ENCODE measurements around the gene ULK4. TPM values are rescaled to one million over a fixed set of nuclear protein-coding genes. Genes with fewer than 3 reads are reported as not detected.
"Not testable (repeated sequence)": the region's sequence is repeated elsewhere in the genome, so short reads cannot be mapped to it uniquely, and the experiment has no call there.

Gene ULK4
- polyA plus RNA-seq, 1 donor = 2.4 TPM

DNA sequence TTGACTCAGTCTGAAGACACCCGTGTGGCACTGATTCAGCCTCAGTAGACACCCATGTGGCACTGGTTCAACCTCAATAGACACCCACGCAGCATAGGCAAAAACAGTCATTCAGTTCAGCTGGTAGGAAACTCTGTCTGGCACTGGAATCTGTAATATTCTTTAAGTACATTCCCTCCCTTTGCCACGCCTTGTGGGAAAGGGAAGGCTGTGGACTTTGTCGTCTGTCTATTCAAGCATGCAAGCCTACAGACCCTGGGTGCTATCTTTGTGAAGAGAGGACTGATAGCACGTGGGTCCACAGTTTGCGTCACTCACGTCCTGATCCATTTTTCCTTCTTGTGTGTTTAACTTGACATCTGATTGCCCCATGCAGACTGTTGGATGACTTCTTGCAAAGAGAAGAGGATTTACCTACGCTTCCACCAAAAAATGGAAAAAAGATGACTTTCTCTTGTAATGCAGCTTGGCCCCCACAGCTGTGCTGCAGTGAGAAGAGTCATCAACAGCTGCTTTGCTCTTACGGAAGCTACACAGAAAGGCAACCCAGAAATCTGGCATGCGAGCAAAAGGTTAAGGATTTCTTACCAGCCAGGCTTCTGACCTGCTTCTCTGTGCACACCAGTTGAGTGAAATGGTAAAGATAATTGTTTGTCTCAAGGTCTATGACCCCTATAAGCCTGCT lies 278.1 kb downstream of the ULK4 start:
- DNase-seq = no peak

DNA sequence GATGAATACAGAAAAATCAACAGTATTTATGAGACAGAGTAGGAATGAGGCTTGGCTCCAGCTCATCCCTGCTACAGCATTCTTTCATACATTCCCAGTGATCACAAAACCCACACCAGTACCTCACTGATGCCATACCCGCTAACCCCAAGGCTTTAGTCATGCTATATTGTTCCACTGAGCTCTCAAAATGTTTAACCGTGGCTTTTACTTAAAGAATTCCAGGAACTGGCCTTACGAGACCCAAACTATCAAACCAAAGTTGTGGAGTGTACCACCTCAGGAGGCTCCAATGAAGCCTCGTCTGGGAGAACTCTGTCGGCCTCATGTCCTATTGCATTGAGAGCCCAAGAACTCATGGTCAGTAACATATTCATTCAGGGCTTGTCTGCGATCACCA lies 278.9 kb downstream of the ULK4 start:
- no peak for DNase-seq

DNA sequence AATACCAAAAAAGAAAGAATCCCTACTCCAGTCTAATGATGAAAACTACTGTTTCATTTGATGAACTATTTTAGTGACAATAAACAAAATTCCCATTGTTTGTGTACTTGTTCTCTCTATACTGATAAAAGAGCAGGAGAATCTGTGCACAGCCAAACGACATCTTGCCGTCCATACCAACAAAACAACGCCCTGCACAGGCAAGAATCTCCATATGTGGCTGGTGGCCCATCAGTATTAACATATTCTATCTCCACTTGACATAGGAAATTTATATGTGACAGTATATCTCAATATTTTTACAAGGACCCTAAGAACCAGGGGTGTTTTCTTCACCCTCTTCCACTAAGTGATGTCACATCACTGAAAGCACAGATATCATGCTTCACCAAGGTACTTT lies 279.5 kb downstream of the ULK4 start:
- DNase-seq = no peak

DNA sequence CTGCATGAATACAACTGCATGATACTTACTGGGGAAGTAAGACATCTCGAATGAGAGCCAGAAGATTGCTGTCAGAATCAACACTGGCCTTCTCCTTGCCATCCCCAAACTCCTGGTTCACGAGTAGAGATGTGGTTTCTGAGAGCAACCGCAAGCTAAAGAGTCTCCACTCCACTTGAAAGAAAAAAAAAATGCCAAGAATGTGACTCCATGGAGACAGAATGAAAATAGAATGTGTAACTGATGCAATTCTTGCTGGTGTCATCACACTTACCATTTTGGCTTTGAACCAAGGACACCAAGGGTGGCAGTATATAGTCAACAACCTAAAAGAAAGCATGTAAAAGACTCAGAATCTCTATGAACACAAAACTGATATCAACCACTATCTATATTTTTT lies 280.4 kb downstream of the ULK4 start:
- DNase-seq = no peak

DNA sequence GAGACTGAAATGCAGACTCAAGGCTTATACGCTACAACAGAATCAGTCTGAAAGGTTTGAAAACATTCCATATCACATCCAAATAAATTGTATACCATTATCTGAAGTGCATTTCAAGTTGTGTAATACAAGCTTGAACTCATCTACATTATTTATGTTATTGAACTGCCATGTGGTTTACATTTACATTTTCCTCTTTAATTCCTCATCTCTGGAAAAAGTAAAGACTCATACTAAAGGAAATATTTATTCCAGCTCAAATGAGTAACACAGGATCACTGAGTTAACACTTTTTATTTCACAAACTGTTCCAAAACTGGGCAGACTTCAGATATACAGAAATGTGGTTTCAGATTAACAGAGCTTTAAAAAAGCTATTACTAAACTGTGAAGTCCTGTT lies 282.5 kb downstream of the ULK4 start:
- DNase-seq = no peak

DNA sequence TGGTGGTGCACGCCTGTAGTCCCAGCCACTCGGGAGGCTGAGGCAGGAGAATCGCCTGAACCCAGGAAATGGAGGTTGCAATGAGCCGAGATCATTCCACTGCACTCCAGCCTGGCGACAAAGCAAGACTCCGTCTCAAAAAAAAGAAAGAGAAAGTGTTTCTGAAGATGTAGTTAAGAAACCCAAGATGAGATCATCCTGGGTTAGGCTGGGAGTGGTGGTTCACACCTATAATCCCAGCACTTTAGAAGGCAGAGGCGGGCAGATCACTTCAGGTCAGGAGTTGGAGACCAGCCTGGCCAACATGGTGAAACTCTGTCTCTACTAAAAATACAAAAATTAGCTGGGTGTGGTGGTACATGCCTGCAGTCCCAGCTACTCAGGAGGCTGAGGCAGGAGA lies 286.8 kb downstream of the ULK4 start:
- DNase-seq = not testable (repeated sequence)

DNA sequence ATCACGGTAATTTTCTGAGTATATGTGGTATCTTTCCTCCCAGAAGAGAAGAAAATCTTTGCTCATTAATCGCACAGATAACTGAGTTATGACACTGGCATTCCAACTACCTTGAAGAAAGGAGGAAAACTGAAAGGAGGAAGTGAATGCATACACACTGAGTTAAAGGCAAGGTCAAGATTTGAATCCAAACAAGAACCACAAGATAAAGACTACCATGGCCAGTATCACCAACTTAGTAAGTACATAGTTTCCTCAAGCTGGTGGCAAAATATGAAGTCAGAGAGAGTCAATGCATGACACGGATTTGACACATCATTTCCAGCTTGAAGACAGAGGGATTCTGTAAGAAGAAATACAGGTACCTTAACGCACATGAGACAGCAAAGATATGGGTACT lies 287.5 kb downstream of the ULK4 start:
- no peak for DNase-seq

DNA sequence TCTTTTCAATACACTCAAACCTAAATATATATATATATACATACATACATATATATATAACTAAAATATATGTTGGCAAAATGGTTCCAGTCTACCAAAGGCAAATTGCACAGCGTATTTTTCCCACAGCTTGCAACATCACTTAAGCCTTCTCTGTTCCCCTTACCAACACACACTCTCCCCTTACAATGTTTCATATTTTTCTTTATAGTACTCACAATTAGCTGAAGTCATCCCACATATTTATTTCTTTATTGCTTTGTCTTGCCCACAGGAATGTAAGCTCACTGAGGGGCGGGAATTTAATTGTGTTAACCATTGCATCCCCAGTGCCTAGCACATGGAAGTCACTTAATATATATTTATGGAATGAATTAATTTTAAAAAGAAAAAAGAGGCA lies 288.3 kb downstream of the ULK4 start:
- DNase-seq = no peak

DNA sequence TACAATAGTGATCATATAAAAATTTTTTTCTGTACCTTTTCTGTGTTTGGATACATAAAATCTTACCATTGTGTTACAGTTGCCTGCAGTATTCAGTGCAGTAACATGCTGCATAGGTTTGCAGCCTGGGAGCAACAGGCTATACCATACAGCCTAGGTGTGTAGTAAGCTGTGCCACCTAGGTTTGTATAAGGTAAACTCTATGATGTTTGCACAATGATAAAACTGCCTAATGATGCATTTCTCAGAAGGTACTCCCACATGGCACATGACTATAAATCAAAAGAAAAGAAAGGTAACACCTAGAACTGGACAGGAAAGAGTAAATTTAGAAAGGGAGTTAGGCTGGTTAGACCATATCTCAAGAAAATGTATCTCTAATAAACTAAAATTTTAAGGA lies 293.5 kb downstream of the ULK4 start:
- DNase-seq = no peak

DNA sequence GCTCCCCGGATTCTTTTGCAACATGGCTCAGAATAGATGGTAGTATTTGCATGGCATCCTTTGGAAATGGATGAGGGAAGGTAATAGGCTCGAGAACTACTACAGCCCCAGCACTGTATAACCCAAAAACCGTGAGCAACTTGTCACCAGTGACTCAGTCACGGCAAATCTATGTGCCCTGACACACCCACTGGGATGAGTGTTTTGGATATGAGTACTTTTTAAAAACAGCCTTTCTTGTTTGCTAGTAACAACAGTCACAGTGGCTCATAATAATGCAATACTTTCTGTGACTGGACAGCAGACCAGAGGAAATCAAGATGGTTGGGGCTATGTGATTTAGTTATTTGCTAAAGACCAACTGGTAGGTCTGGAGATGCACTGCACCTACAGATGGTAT lies 299.6 kb downstream of the ULK4 start:
- DNase-seq = no peak

DNA sequence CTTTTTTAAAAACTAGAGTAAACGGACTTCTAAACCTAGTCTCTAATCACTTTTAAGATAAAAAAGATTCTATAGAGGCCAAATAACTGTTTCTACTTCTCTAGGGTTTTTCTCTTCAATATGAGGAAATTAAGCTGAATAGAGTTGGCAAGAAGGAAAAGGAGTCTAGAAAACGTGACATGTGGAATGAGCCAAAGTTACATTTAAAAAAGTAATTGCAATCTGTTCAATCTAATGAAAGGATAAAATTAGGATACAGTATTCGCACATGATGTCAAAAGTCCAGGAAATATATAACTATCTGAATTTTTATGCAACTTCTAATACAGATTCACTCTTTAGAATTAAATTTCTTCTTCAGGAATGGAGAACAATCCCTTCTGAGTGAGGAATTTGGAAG lies 300.1 kb downstream of the ULK4 start:
- no peak for DNase-seq

DNA sequence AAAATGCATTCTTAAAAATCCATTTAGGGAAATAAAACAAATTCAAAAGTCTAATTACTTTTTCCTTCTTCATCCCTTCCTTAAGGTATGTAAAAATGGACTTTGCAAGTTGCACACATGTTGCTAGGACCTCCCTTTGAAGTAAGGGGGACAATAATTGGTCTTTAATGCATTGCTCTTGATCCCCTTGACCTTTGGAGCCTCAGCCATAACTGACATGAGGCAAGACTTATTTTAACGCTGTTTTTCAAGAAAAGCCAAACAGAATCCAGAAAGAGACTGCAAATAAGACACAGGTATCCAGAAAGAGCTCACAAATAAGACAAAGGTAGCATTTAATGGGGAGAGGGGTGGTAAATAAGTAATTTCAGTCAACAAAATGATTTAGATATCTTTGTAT lies 301.4 kb downstream of the ULK4 start:
- no peak for DNase-seq

DNA sequence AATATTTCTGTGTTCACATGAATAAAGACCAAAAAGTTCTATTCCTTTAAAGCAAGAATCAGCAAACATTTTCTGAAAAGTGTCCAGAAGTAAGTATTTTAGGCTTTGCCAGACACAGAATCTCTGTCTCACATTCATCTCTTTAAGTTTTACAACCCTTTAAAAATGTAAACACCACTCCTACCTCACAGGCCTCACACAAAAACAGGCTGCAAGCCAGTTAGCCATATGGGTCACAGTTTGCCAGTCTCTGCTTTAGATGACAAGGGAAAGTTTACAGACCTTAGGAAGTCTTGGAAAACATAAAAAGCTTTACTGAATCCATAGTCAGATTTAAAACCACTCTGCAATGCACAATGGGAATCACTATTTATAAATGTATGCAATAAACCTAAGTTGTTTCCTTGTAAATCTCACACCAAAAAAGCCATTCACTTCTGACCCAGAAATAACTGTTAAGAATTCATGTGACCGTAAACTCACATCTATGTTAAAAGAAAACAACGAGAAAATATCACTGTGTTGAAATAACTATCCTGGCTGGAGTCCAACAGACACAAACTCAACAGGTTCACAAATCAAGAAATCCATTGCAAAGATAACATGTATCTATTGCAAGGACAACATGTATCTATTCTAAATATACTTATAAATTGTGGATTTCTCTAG lies 308.2 kb downstream of the ULK4 start:
- DNase-seq = no peak

DNA sequence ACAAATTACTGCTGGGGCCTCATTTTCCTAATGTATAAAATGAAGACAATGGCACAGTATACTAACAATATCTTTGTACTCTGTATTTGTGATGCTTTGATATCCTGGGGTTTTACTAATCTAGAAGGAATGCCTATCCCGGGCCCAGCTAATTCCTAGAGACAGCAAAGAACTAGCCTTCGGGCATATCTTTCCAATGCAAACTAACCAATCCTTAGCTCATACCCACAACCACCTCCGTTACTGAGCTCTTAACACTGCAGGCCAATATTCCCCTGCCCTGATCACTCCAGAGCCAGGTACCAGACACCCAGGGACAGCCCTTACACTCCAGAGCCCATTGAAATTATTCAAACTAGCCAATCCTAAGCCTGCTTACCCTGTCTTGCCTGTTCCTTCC lies 309.0 kb downstream of the ULK4 start:
- DNase-seq = no peak

DNA sequence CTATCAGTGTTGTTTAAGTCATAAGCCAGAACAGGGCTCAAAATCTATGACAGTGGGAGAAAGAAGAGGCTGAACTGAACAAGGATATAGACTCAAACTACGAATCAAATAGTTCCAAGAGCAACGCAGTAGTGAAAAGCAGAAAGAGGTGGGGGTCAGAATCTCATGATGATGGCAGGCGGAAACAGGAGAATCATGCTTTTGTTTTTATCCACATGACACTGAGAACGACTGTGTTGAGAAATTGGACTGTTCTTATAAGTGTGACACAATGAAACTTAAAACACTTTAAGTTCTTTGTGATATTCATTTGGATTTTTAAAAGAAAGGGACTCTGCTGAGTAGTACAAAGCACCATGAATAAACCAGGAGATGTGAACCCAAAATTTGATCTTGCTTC lies 309.4 kb downstream of the ULK4 start:
- no peak for DNase-seq

DNA sequence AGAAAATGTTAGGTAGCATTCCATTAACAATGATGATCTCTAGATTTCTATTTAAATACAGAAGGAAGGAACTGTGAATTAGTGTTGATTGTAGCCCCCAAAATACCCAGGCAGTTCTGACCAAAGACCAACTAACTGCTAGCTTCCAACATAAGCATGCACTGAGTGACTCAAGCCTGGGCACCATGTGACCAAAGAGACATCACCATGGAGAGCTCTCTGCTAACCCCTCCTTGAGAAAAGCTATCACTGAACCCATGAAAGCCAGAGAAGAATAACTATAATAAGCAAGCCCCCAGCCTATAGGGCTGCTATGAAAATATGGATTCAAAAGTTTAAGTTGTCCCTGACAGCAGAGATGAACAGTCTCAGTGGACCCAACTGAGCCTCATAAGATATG lies 310.2 kb downstream of the ULK4 start:
- no peak for DNase-seq

DNA sequence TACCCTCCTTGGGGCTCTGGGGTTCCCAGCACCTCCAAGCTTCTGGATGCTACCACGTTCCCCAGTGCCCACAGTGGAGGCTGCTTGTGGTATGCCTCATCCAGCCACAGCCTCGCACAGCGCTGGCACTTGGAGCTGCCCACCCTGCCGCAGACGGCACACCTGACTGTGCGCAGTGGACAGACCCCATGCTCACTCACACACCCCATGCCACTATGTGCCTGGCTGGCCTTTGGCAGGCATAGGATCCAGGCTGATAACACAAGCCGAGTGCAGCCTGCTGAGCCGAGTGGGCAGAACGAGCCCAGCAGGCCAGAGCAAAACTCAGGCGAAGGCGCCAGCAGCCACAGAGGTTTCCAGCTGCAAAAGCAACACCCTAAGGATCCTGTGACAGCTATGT lies 311.5 kb downstream of the ULK4 start:
- no peak for DNase-seq

DNA sequence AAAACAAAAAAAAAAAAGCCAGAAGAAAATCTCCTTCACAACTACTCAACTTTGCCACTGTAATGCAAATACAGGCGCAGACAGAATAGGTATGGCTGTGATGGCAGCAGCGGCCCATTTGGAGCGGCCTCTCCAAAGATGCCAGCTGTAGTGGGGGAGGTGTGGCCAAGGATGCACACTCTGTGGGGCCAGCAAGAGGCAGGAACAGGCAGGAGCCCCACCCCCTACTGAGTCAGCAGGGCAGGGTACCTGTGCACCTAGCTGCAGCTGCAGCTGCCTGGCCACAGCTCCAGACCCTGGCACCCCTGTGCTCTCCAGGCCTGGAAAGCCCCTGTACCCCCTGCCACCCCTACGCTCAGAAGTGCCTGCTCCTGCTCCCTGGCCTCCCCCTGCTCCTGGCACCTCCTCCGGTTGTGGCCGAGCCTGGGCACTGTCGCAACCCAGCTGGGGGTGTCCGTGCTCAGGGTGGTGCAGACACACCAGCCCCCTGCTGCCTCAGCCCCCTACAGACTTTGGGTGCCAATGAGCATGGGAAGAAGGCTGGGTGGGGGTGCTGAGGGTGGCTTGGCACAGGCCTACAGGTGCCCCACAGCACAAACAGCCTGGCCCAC lies 312.7 kb downstream of the ULK4 start:
- DNase-seq = no peak

DNA sequence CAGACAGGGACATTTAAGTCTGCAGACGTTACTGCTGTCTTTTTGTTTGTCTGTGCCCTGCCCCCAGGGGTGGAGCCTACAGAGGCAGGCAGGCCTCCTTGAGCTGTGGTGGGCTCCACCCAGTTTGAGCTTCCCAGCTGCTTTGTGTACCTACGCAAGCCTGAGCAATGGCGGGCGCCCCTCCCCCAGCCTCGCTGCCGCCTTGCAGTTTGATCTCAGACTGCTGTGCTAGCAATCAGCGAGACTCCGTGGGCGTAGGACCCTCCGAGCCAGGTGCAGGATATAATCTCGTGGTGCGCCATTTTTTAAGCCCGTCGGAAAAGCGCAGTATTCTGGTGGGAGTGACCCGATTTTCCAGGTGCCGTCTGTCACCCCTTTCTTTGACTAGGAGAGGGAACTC lies 314.2 kb downstream of the ULK4 start:
- DNase-seq = not testable (repeated sequence)

DNA sequence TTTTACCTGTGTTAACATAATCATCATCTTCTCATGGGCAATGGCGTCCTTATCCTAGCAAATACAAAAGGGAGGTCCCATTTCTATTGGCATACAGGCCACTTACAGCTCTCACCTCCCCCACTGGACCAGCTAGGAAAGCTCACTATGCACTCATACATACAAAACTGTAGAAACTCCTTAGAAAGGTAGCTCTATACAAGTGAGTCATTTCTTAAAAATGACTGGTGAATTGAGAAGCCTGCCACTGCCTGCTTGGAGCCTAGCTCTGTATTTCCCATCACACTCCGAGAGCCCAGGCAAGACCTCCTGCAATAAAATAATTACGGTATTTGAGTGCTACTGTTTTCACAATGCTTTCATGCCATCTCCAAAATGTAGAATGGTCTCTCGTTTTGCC lies 321.8 kb downstream of the ULK4 start:
- no peak for DNase-seq

DNA sequence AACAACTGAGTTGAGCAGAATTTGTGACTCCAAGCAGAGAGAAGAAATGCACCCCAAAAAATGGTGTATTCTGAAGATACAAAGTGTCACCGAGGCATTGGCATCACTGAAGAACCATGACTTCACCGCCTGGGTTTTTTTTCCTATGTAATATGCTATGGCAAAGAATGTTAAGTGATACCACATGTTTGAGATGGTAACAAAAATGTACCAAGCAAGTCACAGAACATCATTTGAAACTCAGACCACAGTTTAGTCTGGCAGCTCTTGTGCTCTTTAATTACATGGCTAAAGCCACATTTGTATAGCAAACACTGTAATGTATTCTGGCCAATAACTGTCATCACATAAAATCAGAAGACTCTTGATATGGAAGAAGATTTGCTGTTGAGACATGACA lies 323.5 kb downstream of the ULK4 start:
- no peak for DNase-seq

DNA sequence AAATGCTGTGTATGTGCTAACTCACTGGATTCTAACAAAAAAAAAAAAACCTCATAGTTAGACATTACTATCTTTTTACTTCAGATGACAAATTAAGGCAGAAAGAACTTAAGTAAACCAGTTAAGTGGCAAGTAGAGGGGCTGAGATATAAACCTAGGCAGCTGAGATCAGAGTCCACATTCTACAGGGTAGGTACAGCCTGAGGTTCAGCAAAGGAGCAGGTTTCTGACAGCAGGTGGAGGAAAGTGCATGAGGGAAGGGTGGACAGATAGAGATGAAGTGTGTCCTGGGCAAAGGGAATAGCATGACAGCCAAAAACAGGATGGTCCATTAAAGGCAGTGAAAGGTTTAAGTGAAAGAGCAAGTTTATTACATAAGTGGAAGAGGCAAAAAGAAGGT lies 329.2 kb downstream of the ULK4 start:
- DNase-seq = no peak

DNA sequence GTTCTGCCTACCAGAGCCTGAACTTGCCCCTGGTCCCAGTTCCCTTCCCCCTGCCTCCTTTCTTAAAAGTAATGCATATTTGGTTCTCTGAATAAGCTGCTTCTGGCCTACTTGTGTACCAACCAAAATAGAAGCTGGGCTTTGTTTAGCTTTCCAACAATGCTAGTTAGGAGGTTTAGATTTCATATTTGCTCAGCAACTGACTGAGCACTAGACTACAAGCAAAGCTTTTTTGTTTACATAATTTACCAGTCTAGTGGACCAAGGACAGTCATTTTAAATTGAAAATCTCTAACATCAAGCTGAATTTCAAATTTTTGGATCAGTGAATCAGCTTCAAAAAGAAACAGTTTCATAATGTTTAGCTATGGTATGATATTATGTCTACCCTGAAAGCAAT lies 331.2 kb downstream of the ULK4 start:
- no peak for DNase-seq

DNA sequence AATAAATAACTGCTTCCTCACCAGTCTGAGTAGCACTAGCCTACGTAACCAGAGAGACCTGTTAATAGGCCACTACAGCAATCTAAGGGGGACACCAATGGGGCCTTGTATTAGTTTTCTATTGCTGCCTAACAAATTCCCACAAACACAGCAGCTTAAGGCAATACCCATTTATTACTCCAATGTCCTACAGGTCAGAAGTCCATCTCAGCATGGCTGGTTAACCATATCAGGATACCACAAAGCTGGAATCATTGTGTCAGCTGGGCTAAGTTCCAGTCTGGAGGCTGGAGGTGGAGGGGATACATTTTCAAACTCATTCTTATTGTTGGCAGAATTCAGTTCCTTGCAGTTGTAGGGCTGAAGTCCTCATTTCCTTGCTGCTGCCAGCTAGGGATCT lies 331.9 kb downstream of the ULK4 start:
- no peak for DNase-seq

Measured in hindlimb muscle (tissue), 1 donor.